Sigmoid colon (tissue), 7 donors: ENCODE measurements around the gene PTBP2. TPM values are rescaled to one million over a fixed set of nuclear protein-coding genes. Genes with fewer than 3 reads are reported as not detected.

Experiments used
- DNase-seq: peaks from one replicate; pipeline ENCODE4 v3.0.0-alpha.2; 2019
- H3K27ac ChIP-seq, 4 donors: fragments of 200-600 bp; sonication (generic); one replicate each; pipeline ENCODE4 v1.5.1; 2016 to 2019; ENCODE audit warnings: mild to moderate bottlenecking in 1 of 4
- H3K27me3 ChIP-seq, 3 donors: fragments of 200-600 bp; sonication (generic); one replicate each; pipeline ENCODE4 v1.5.1; 2019; ENCODE audit warnings: mild to moderate bottlenecking in 1 of 3
- H3K36me3 ChIP-seq, 4 donors: fragments of 200-600 bp; sonication (generic); one replicate each; pipeline ENCODE4 v1.5.1; 2016 to 2019
- H3K4me1 ChIP-seq, 4 donors: fragments of 200-600 bp; sonication (generic); one replicate each; pipeline ENCODE4 v1.5.1; 2017 to 2019
- H3K4me3 ChIP-seq, 4 donors: fragments of 200-600 bp; sonication (generic); one replicate each; pipeline ENCODE4 v1.5.1; 2017 to 2019; ENCODE audit warnings: mild to moderate bottlenecking in 2 of 4, moderate library complexity in 1 of 4
- H3K9me3 ChIP-seq, 4 donors: fragments of 200-600 bp in 3 of 4; sonication (generic) in 3 of 4; one replicate each; pipeline versions ENCODE4 v1.5.1 to v1.6.1; 2013 to 2019
- CTCF ChIP-seq, 4 experiments: fragments of 450-650 bp in 3 of 4; fragments of 200-600 bp in 1 of 4; IDR thresholded peaks; one replicate each; pipeline ENCODE4 v1.5.1; 2016 to 2019; ENCODE audit warnings: antibody characterized with exemption in 4 of 4, mild to moderate bottlenecking in 3 of 4, moderate library complexity in 2 of 4
- EP300 ChIP-seq, 4 donors: sonication (generic); formaldehyde crosslinking; IDR thresholded peaks; one replicate each; pipeline ENCODE4 v1.6.1; 2017; ENCODE audit warnings: antibody characterized with exemption in 4 of 4
- POLR2A ChIP-seq, 2 donors: fragments of 450-650 bp; IDR thresholded peaks; one replicate each; pipeline ENCODE4 v1.6.1; 2016; ENCODE audit warnings: antibody characterized with exemption in 2 of 2, mild to moderate bottlenecking in 2 of 2, moderate library complexity in 2 of 2
- POLR2AphosphoS5 ChIP-seq, 4 donors: sonication (generic); formaldehyde crosslinking; IDR thresholded peaks; one replicate each; pipeline ENCODE4 v1.6.1; 2017; ENCODE audit warnings: antibody characterized with exemption in 4 of 4
- WGBS, 2 donors: extraction: QIAGEN DNeasy Blood & Tissue Kit; methylation state at CpG; one replicate each; pipeline ENCODE4 v1.1.7; 2013; 5-methylcytosine and 5-hydroxymethylcytosine counted together
- intact Hi-C: fragments of 100-400 bp; cut with DNase I; formaldehyde crosslinking; loops from one replicate; pipeline ENCODE4 v1.15.1; 2023
- polyA plus RNA-seq, 3 donors: library from polyadenylated mRNA; stranded (reverse); fragments of 200-250 nt; gene quantifications; one replicate each; pipeline ENCODE4 v1.2.3, GENCODE V29; 2013
- total RNA-seq, 4 donors: library from RNA; depleted of rRNA; stranded (reverse); fragments of >200 nt; gene quantifications; one replicate each; pipeline ENCODE4 v1.1.0, GENCODE V29; 2016
- donor health status: healthy with polysubstance abuse.
- donor health status: Bipolar disorder and iron deficiency.
- donor health status: healthy.

Gene PTBP2
- total RNA-seq = 100 to 1,000 TPM; 136 to 201 (median 178) TPM
- 1 to 10 TPM; 3.0 to 9.5 (median 4.8) TPM for polyA plus RNA-seq

GRCh38 chr1:96721416-96722160 is at the start of gene PTBP2:
PTBP2 (plus strand) TSS chr1:96721784; CDS start chr1:96721865, 81 bp downstream.
- Histone ChIP-seq H3K4me3 (peak within 1 kb of the TSS; percentile 79 to 95 (median 88)), H3K27ac (peak within 1 kb of the TSS; percentile 94 to 98 (median 95)), H3K36me3 (peaks cover 0 to 18% (median 1%) of the 10 kb centered on the region in 4 donors), H3K4me1 (peaks cover 0 to 38% (median 19%) of the 10 kb centered on the region in 4 donors), H3K27me3 (no peaks in the 10 kb centered on the region), H3K9me3 (no peaks in the 10 kb centered on the region)
- intact Hi-C loops = loop anchor here (2.0 to 10.0 kb wide), 4 partner anchors 96 to 485 kb away; no protein-coding TSS in a partner anchor
- peak in 3 of 4 donors; percentile 70 to 90 (median 82) for TF ChIP-seq POLR2AphosphoS5 (IDR thresholded peaks at IDR 0.05)
- TF ChIP-seq EP300 (IDR thresholded peaks at IDR 0.05) = no peak
- TF ChIP-seq CTCF (IDR thresholded peaks at IDR 0.05) = no peak
- peak in 1 of 2 donors; percentile 0 for TF ChIP-seq POLR2A (IDR thresholded peaks at IDR 0.05)
- 0 to 1% methylated on average over 75 of the region's 75 CpGs for WGBS, 2 donors
- DNase-seq = peak; percentile 88

GRCh38 chr1:96674915-96675314 is 46.7 kb upstream of the PTBP2 start:
- Histone ChIP-seq H3K36me3 (no peaks in the 10 kb centered on the region), H3K27me3 (no peaks in the 10 kb centered on the region), H3K4me1 (no peaks in the 10 kb centered on the region), H3K4me3 (no peak overlapping the region), H3K27ac (no peak overlapping the region), H3K9me3 (peaks cover 0 to 12% (median under 1%) of the 10 kb centered on the region in 4 donors)
- WGBS, 2 donors = 31 to 50% methylated on average over 1 of the region's 1 CpG
- DNase-seq = no peak
- TF ChIP-seq POLR2A (IDR thresholded peaks at IDR 0.05) (no peak), POLR2AphosphoS5 (IDR thresholded peaks at IDR 0.05) (no peak), EP300 (IDR thresholded peaks at IDR 0.05) (no peak), CTCF (IDR thresholded peaks at IDR 0.05) (no peak)
- intact Hi-C loops = no loop called here

- no peaks in the 10 kb centered on the region for H3K27me3 ChIP-seq
- intact Hi-C loops = no loop called here
- 56 to 71% methylated on average over 6 of the region's 6 CpGs for WGBS, 2 donors
- TF ChIP-seq POLR2A (IDR thresholded peaks at IDR 0.05) (no peak), CTCF (IDR thresholded peaks at IDR 0.05) (no peak), EP300 (IDR thresholded peaks at IDR 0.05) (no peak), POLR2AphosphoS5 (IDR thresholded peaks at IDR 0.05) (no peak)
- no peak overlapping the region for H3K4me3 ChIP-seq
- no peaks in the 10 kb centered on the region for H3K36me3 ChIP-seq
- no peaks in the 10 kb centered on the region for H3K9me3 ChIP-seq
- peaks cover 0 to 33% (median 29%) of the 10 kb centered on the region in 4 donors for H3K4me1 ChIP-seq
- no peak overlapping the region for H3K27ac ChIP-seq
- no peak for DNase-seq
Measured at GRCh38 chr1:96682056-96682455, 39.5 kb upstream of the PTBP2 start.

- Histone ChIP-seq H3K4me1 (peaks cover 0 to 33% (median 29%) of the 10 kb centered on the region in 4 donors), H3K27ac (peak overlapping the region in 3 of 4 donors; percentile 29 to 36 (median 33)), H3K4me3 (no peak overlapping the region), H3K36me3 (no peaks in the 10 kb centered on the region), H3K27me3 (no peaks in the 10 kb centered on the region), H3K9me3 (no peaks in the 10 kb centered on the region)
- intact Hi-C loops = no loop called here
- WGBS, 2 donors = 84 to 89% methylated on average over 2 of the region's 2 CpGs
- peak in 3 of 4 donors; percentile 41 to 79 (median 60) for TF ChIP-seq EP300 (IDR thresholded peaks at IDR 0.05)
- no peak for TF ChIP-seq POLR2A (IDR thresholded peaks at IDR 0.05)
- no peak for TF ChIP-seq CTCF (IDR thresholded peaks at IDR 0.05)
- TF ChIP-seq POLR2AphosphoS5 (IDR thresholded peaks at IDR 0.05) = peak; percentile 63 to 85 (median 77)
- DNase-seq = no peak
Measured at GRCh38 chr1:96683931-96684330, 37.7 kb upstream of the PTBP2 start.
